Memory B cell (primary cell): Measurements from ENCODE around the gene RING1.

Experiments
- ATAC-seq: fragments of 150-1000 bp; cut with Tn5 transposase; 2 replicates; pipeline ENCODE4 v1.10.0; 2021; ENCODE audit warnings: low read depth, mild to moderate bottlenecking, moderate library complexity
- DNase-seq, 2 donors: peaks; one replicate each; pipeline ENCODE4 v3.0.0; 2022; ENCODE audit warnings: low spot score in 2 of 2
- H3K27ac Mint-ChIP-seq: one replicate; pipeline ENCODE4 v1.8.0; 2022; ENCODE audit warnings: mild to moderate bottlenecking, moderate library complexity, mixed read lengths
- H3K27me3 Mint-ChIP-seq: one replicate; pipeline ENCODE4 v1.8.0; 2022; ENCODE audit warnings: mixed read lengths
- H3K36me3 Mint-ChIP-seq: one replicate; pipeline ENCODE4 v1.8.0; 2022; ENCODE audit warnings: mild to moderate bottlenecking, mixed read lengths
- H3K4me1 Mint-ChIP-seq: one replicate; pipeline ENCODE4 v1.8.0; 2022; ENCODE audit warnings: mixed read lengths
- H3K4me3 Mint-ChIP-seq: one replicate; pipeline ENCODE4 v1.8.0; 2022; ENCODE audit warnings: mild to moderate bottlenecking, moderate library complexity, mixed read lengths
- H3K9me3 Mint-ChIP-seq: one replicate; pipeline ENCODE4 v1.8.0; 2022; ENCODE audit warnings: mixed read lengths

The RING1 gene

DNA sequence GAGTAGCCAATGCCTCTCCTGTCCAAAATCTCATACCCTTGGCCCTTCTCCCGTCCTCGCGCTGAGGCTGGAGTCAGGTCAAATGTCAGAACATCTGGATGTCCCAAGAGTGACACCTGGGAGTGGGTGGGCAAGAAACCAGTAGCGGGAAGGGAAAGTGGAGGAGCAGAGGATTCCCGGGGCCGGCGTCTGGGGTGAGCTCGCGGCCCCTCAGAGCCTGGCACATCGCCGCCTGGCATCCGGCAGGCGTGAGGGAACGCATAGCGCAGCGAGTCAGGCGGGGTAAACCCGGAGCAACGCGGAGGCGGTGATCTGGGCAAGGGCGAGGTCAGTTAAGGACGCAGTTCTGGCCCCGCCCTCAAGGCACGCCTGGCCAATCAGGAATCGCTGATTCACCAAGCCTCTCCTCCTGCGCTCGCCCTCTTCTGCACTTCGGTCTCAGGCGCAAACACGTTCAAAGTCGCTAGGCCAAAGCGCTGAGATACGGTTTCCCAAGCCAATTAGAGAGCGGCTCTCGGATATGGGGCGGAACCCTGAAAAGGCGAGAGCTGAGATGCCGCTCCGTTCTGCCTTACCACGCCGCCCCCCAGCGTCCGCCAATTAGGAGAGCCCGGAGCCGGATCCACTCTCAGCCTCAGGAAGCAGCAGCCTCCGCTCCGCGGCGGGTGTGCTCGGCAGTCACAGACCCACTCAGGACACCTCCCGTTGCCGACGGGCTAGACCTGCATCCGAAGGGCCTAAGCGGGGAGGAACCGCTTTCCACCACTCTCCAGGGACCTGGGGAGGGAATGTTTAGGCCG is 40.8 kb downstream of the RING1 start:
- DNase-seq (peak; percentile 84 to 90), ATAC-seq (peak; percentile 84)
- peaks cover 11% of the 10 kb centered on the region for H3K36me3 Mint-ChIP-seq
- H3K27me3 Mint-ChIP-seq, result no peaks in the 10 kb centered on the region
- peak overlapping the region; percentile 85 for H3K27ac Mint-ChIP-seq
- peaks cover 26% of the 10 kb centered on the region for H3K4me1 Mint-ChIP-seq
- H3K4me3 Mint-ChIP-seq, result peak overlapping the region; percentile 87
- H3K9me3 Mint-ChIP-seq, result no peaks in the 10 kb centered on the region

GRCh38 chr6:33249732-33250630 is 41.7 kb downstream of the RING1 start:
- H3K36me3 Mint-ChIP-seq, result peaks cover 11% of the 10 kb centered on the region
- H3K4me3 Mint-ChIP-seq, result peak overlapping the region; percentile 87
- H3K9me3 Mint-ChIP-seq, result no peaks in the 10 kb centered on the region
- peaks cover 26% of the 10 kb centered on the region for H3K4me1 Mint-ChIP-seq
- H3K27me3 Mint-ChIP-seq, result no peaks in the 10 kb centered on the region
- ATAC-seq (no peak), DNase-seq (no peak)
- H3K27ac Mint-ChIP-seq, result peak overlapping the region; percentile 85

DNA sequence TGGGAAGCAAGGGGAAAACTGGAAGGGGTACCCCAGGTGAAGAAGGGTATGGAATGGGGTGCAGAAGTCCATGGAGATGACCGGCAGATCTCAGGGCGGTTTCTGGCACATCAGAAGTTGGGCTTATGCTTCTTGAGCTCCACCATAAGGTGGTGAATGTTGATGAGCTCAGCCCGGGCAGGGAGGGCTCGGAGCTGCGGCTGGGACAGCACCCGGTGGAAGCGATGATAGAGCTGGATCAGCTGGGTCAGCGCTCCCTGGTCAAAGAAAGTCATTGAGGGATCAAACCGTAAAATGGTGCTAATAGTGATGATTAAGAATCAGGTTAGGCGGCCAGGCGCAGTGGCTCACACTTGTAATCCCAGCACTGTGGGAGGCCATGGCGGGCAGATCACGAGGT is 42.4 kb downstream of the RING1 start:
- Mint-ChIP-seq H3K9me3 (no peaks in the 10 kb centered on the region), H3K27ac (peak overlapping the region; percentile 82), H3K27me3 (no peaks in the 10 kb centered on the region), H3K4me1 (peaks cover 26% of the 10 kb centered on the region), H3K36me3 (peaks cover 13% of the 10 kb centered on the region), H3K4me3 (peak overlapping the region; percentile 87)
- DNase-seq, result no peak
- no peak for ATAC-seq

- Mint-ChIP-seq H3K27ac (no peak overlapping the region), H3K9me3 (no peaks in the 10 kb centered on the region), H3K4me1 (peaks cover 26% of the 10 kb centered on the region), H3K4me3 (peak overlapping the region; percentile 2), H3K27me3 (no peaks in the 10 kb centered on the region), H3K36me3 (peaks cover 14% of the 10 kb centered on the region)
- ATAC-seq, result no peak
- DNase-seq, result no peak
These were observed 43.2 kb downstream of the RING1 start for GRCh38 chr6:33251395-33252012.

DNA sequence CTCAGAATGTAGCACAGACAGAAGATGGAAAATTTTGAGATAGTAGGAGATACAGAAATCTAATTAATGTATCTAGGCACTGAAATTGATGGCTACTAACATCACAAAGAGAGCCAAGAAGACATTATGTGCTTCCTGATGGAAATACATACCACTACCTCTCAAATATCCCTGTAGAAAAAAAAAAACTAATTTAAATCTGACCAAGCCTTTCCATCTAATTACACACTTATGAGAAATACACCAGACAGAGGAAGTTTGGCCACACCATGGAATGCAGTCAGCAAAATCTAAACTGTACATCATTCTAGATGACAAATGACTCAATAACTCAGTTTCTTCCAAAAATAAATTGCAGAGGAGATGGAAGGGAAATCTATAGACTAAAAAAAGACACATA is 44.5 kb downstream of the RING1 start:
- no peaks in the 10 kb centered on the region for H3K27me3 Mint-ChIP-seq
- peaks cover 14% of the 10 kb centered on the region for H3K36me3 Mint-ChIP-seq

GRCh38 chr6:33254591-33254990 is 46.3 kb downstream of the RING1 start:
- Mint-ChIP-seq H3K4me1 (peaks cover 16% of the 10 kb centered on the region), H3K27ac (no peak overlapping the region), H3K4me3 (no peak overlapping the region), H3K36me3 (peaks cover 14% of the 10 kb centered on the region), H3K27me3 (no peaks in the 10 kb centered on the region), H3K9me3 (no peaks in the 10 kb centered on the region)
- DNase-seq (no peak), ATAC-seq (no peak)

More for the DNA sequence above, 44.5 kb downstream of the RING1 start:
- ATAC-seq (no peak), DNase-seq (no peak)
- H3K27ac Mint-ChIP-seq, result no peak overlapping the region
- H3K4me1 Mint-ChIP-seq, result peaks cover 26% of the 10 kb centered on the region
- no peak overlapping the region for H3K4me3 Mint-ChIP-seq
- H3K9me3 Mint-ChIP-seq, result no peaks in the 10 kb centered on the region

- no peak for DNase-seq
- Mint-ChIP-seq H3K27me3 (no peaks in the 10 kb centered on the region), H3K4me3 (no peak overlapping the region), H3K4me1 (no peaks in the 10 kb centered on the region), H3K9me3 (no peaks in the 10 kb centered on the region), H3K27ac (no peak overlapping the region), H3K36me3 (peaks cover 25% of the 10 kb centered on the region)
- ATAC-seq, result no peak
These were observed 50.7 kb downstream of the RING1 start for GRCh38 chr6:33259032-33259431.
